Cardiac fibroblast (primary cell): ENCODE results near the gene IFITM10.

Experiments used
- DNase-seq, 2 donors: peaks; one replicate each; pipeline versions ENCODE4 v3.0.0 to v3.0.0-alpha.2; 2010; ENCODE audit warnings: low read depth in 2 of 2
- H3K4me3 ChIP-seq, 2 donors: replicated peaks in 1 of 2; 1 replicate in 1 of 2; 2 replicates in 1 of 2; pipeline ENCODE4 v1.5.1; 2011; ENCODE audit warnings: low read depth in 2 of 2, low read length in 2 of 2, mild to moderate bottlenecking in 2 of 2, moderate library complexity in 1 of 2
- TF ChIP-seq, protein P1 (sequence below): IDR thresholded peaks from one replicate; pipeline ENCODE4 v1.5.1; 2011; ENCODE audit warnings: low read depth, mild to moderate bottlenecking, low read length, inconsistent platforms

Gene IFITM10

GRCh38 chr11:1782031-1782590, 31.7 kb upstream of the IFITM10 start:
- H3K4me3 ChIP-seq, result no peak overlapping the region
- DNase-seq, result no peak
- TF ChIP-seq, protein P1, sequence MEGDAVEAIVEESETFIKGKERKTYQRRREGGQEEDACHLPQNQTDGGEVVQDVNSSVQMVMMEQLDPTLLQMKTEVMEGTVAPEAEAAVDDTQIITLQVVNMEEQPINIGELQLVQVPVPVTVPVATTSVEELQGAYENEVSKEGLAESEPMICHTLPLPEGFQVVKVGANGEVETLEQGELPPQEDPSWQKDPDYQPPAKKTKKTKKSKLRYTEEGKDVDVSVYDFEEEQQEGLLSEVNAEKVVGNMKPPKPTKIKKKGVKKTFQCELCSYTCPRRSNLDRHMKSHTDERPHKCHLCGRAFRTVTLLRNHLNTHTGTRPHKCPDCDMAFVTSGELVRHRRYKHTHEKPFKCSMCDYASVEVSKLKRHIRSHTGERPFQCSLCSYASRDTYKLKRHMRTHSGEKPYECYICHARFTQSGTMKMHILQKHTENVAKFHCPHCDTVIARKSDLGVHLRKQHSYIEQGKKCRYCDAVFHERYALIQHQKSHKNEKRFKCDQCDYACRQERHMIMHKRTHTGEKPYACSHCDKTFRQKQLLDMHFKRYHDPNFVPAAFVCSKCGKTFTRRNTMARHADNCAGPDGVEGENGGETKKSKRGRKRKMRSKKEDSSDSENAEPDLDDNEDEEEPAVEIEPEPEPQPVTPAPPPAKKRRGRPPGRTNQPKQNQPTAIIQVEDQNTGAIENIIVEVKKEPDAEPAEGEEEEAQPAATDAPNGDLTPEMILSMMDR, result no peak

GRCh38 chr11:1781593-1781975, 31.2 kb upstream of the IFITM10 start:
- DNase-seq, result no peak
- no peak overlapping the region for H3K4me3 ChIP-seq
- TF ChIP-seq, protein P1, result no peak

DNA sequence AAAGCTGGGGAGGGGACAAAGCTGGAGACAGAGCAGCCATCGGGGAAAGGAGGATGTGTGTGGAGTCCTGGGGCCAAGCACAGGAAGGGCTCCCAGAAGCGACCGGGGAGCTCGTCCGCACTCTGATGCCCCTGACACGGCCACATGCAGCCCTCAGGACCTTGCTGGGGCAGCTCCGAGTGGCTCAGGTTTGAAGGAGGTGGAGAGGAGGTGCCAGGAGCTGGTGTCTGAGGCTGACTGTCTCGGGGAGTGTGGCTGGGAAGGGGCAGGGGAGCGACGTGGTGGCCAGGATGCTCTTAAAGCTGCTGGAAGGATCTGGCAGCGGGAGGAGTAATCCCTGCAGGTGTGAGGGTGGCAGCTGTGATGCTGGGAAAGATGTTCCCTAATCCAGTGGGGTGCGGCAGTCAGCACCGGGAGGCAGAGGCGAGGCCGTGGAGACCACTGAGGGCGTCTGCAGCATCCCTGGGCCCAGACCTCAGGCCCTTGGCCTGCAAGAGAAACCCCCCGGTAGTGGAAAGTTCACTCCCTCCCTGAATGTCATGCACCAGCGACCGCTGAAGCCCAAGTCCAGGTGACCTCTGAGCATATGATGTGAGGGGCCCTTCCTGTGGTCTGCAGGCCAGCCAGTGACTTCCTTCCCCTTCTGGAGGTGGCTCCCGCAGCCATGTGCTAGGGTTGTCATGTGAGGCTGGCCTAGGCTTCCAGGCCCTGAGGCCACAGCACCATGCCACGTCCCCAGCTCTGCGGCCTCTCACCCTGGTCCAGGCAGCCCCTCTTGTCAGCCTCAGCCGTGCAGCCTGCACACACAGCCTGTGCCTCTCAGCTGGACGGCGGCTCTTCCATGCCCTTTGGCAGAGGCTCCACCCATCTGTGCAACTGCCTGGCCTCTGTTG, 30.6 kb upstream of the IFITM10 start:
- no peak overlapping the region for H3K4me3 ChIP-seq

DNA sequence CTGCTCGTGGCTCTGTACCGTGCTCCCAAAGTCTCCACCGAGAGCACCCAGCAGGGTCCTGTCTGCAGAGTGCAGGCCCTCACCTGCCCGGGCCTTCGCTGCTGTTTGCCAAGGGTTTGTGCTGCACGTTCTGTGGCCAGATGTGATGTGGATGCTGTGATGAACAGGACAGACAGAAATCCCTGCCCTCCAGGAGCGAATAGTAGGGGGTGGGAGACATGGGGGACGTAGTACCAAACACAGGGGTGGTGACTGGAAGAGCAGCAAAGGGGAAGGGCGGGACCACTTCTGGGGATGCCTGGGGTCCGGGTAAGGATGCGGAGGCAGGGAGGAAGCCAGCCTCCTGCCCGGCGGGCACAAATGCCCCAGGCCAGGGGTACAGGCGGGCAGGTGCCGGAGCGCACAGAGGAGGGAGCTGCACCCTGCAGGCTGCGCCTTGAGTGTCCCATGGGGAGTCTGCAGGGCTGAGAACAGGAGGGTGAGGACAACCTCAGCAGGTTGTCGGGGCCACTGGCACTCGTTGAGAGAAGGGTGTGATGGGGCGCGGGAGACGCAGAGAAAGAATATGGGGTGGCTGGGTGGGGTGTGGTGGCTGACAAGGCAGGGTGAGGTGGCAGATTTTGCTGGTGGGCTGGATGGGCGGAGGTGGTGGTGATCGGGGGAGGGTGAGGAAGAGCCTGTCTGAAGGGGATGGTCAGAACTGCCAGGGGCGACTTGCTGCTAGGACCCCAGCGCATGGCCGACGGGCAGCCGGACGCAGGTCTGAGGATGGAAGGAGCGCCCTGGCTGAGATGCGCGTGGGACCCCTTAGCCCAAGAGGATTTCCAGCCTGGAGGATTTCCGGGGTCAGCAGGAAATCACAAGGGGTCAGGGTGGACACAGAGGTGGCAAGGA, 29.7 kb upstream of the IFITM10 start:
- H3K4me3 ChIP-seq, result no peak overlapping the region
- DNase-seq, result no peak
- TF ChIP-seq, protein P1, result no peak

More for the DNA sequence above, 30.6 kb upstream of the IFITM10 start:
- TF ChIP-seq, protein P1, result no peak
- DNase-seq, result no peak

DNA sequence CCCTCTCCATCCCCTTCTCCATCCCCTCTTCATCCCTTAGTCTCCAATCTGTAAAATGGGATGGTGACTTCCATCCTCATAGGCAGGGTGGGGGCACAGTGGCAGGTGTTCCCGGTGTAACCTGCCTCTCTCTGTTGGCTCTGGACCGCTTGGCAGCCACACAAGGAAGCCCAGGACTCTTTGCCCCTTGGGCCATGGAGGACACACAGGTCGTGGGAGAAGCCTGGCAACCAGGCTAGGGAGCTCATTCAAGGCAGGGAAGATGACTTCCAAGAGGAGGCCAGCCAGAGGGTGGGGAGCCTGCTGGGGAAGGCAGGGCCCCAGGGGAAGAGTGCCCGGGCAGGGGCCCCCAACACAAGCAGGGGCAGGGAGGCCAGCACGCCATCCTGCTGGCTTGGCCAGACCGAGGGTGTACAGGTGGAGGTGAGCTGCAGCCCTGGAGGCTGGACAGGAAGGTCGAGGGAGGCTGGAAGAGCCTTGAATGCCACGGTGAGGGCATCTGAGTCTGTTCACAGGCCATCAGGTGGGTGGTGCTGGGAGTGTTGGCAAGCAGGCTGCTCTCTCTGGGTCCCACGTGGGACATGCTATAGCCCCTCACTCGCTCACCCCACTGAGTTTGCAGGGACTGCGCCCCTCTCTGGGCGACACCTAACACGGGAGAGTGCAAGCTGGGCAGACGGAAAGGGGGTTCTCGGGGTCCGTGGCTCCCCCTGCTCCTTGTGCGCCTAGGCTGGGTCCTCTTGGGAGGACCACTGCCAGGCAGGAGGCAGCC, 28.8 kb upstream of the IFITM10 start:
- H3K4me3 ChIP-seq, result no peak overlapping the region
- TF ChIP-seq, protein P1, result no peak
- no peak for DNase-seq
